H9 (cell line): ENCODE results near the gene RBM5. TPM values are rescaled to one million over a fixed set of nuclear protein-coding genes. Genes with fewer than 3 reads are reported as not detected.

Source experiments
- DNase-seq: peaks from one replicate; pipeline ENCODE4 v3.0.0-alpha.2; 2017
- H2AFZ ChIP-seq: one replicate; pipeline ENCODE4 v1.6.1; 2013; ENCODE audit warnings: mild to moderate bottlenecking, low read length, control low read depth, moderate library complexity
- H2AK5ac ChIP-seq: 2 replicates; pipeline ENCODE4 v1.6.1; 2013; ENCODE audit warnings: low read length, control low read depth, mixed read lengths; ENCODE audit not compliant: insufficient read length
- H2BK120ac ChIP-seq: one replicate; pipeline ENCODE4 v1.6.1; 2013; ENCODE audit warnings: low read depth, mild to moderate bottlenecking, low read length, control low read depth, inconsistent platforms; ENCODE audit not compliant: poor library complexity, severe bottlenecking
- H2BK12ac ChIP-seq: 2 replicates; pipeline ENCODE4 v1.6.1; 2013; ENCODE audit warnings: low read length, control low read depth, mixed read lengths, low read depth; ENCODE audit not compliant: insufficient read length
- H2BK15ac ChIP-seq: 2 replicates; pipeline ENCODE4 v1.6.1; 2013; ENCODE audit warnings: low read depth, low read length, control low read depth
- H2BK20ac ChIP-seq: one replicate; pipeline ENCODE4 v1.6.1; 2013; ENCODE audit warnings: low read depth, mild to moderate bottlenecking, low read length, control low read depth, inconsistent platforms; ENCODE audit not compliant: poor library complexity, severe bottlenecking
- H2BK5ac ChIP-seq: 2 replicates; pipeline ENCODE4 v1.6.1; 2013; ENCODE audit warnings: low read length, control low read depth, mixed read lengths; ENCODE audit not compliant: insufficient read length
- H3K14ac ChIP-seq: 2 replicates; pipeline ENCODE4 v1.6.1; 2013; ENCODE audit warnings: low read length, control low read depth; ENCODE audit not compliant: insufficient read depth
- H3K18ac ChIP-seq: 2 replicates; pipeline ENCODE4 v1.6.1; 2013; ENCODE audit warnings: low read depth, mild to moderate bottlenecking, mixed read lengths, low read length, control low read depth; ENCODE audit not compliant: insufficient read length
- H3K23ac ChIP-seq: 2 replicates; pipeline ENCODE4 v1.6.1; 2013; ENCODE audit warnings: low read length, control low read depth, mixed read lengths, low read depth; ENCODE audit not compliant: insufficient read length
- H3K23me2 ChIP-seq: 2 replicates; pipeline ENCODE4 v1.6.1; 2013; ENCODE audit warnings: low read depth, mild to moderate bottlenecking, mixed read lengths, low read length, control low read depth; ENCODE audit not compliant: insufficient read length, poor library complexity, severe bottlenecking
- H3K27ac ChIP-seq: 2 replicates; pipeline ENCODE4 v1.5.1; 2013; ENCODE audit warnings: low read length, control low read depth, mixed read lengths, low read depth; ENCODE audit not compliant: insufficient read length
- H3K27me3 ChIP-seq: 2 replicates; pipeline ENCODE4 v1.6.1; 2013; ENCODE audit warnings: low read length, control low read depth, inconsistent platforms; ENCODE audit not compliant: insufficient read depth
- H3K4ac ChIP-seq: 2 replicates; pipeline ENCODE4 v1.6.1; 2013; ENCODE audit warnings: low read depth, mild to moderate bottlenecking, control low read depth, inconsistent platforms, low read length, moderate library complexity
- H3K4me1 ChIP-seq: 2 replicates; pipeline ENCODE4 v1.6.1; 2013; ENCODE audit warnings: low read length, control low read depth, inconsistent platforms; ENCODE audit not compliant: insufficient read depth
- H3K4me2 ChIP-seq: 2 replicates; pipeline ENCODE4 v1.6.1; 2013; ENCODE audit warnings: low read length, control low read depth, mixed read lengths; ENCODE audit not compliant: insufficient read length, insufficient read depth
- H3K56ac ChIP-seq: 2 replicates; pipeline ENCODE4 v1.6.1; 2013; ENCODE audit warnings: low read depth, mild to moderate bottlenecking, mixed read lengths, low read length, control low read depth; ENCODE audit not compliant: insufficient read length
- H3K79me1 ChIP-seq: 2 replicates; pipeline ENCODE4 v1.6.1; 2013; ENCODE audit warnings: low read depth, mild to moderate bottlenecking, moderate library complexity, low read length, control low read depth, inconsistent platforms; ENCODE audit not compliant: insufficient read depth, poor library complexity, severe bottlenecking
- H3K79me2 ChIP-seq: 2 replicates; pipeline ENCODE4 v1.6.1; 2013; ENCODE audit warnings: low read length, control low read depth, inconsistent platforms; ENCODE audit not compliant: insufficient read depth
- H3K9ac ChIP-seq: 2 replicates; pipeline ENCODE4 v1.6.1; 2013; ENCODE audit warnings: low read length, control low read depth, mixed read lengths; ENCODE audit not compliant: insufficient read length; ENCODE audit errors: extremely low read depth
- H3K9me3 ChIP-seq: one replicate; pipeline ENCODE4 v1.6.1; 2013; ENCODE audit warnings: low read depth, low read length, inconsistent platforms; ENCODE audit not compliant: control insufficient read depth
- H3T11ph ChIP-seq: one replicate; pipeline ENCODE4 v1.6.1; 2013; ENCODE audit warnings: mild to moderate bottlenecking, low read length, control low read depth, inconsistent platforms
- H4K20me1 ChIP-seq: one replicate; pipeline ENCODE4 v1.6.1; 2013; ENCODE audit not compliant: control insufficient read depth, insufficient read length, insufficient read depth
- H4K5ac ChIP-seq: 2 replicates; pipeline ENCODE4 v1.6.1; 2013; ENCODE audit warnings: low read depth, mild to moderate bottlenecking, mixed read lengths, low read length, control low read depth; ENCODE audit not compliant: insufficient read length
- H4K8ac ChIP-seq: replicated peaks from 2 replicates; pipeline ENCODE4 v1.6.1; 2013; ENCODE audit warnings: low read length, control low read depth, mixed read lengths, low read depth; ENCODE audit not compliant: insufficient read length
- H4K91ac ChIP-seq: 2 replicates; pipeline ENCODE4 v1.6.1; 2013; ENCODE audit warnings: low read depth, mild to moderate bottlenecking, moderate library complexity, mixed read lengths, low read length, control low read depth; ENCODE audit not compliant: insufficient read length
- H3K27ac Mint-ChIP-seq, 3 experiments: 2 replicates in 2 of 3; 3 replicates in 1 of 3; pipeline ENCODE4 v1.8.0; 2020 to 2021; ENCODE audit warnings: mixed read lengths in 3 of 3, mild to moderate bottlenecking in 1 of 3, moderate library complexity in 1 of 3
- H3K27me3 Mint-ChIP-seq: 2 replicates; pipeline ENCODE4 v1.8.0; 2021; ENCODE audit warnings: low read depth, mild to moderate bottlenecking, moderate library complexity, mixed read lengths
- H3K36me3 Mint-ChIP-seq, 3 experiments: 2 replicates in 2 of 3; 3 replicates in 1 of 3; pipeline ENCODE4 v1.8.0; 2020 to 2021; ENCODE audit warnings: low read depth in 3 of 3, mixed read lengths in 3 of 3; ENCODE audit not compliant: insufficient read depth in 1 of 3
- H3K4me1 Mint-ChIP-seq, 2 experiments: 2 replicates each; pipeline ENCODE4 v1.8.0; 2020; ENCODE audit warnings: mixed read lengths in 2 of 2
- H3K4me3 Mint-ChIP-seq, 2 experiments: 2 replicates in 1 of 2; 3 replicates in 1 of 2; pipeline ENCODE4 v1.8.0; 2020 to 2021; ENCODE audit warnings: mild to moderate bottlenecking in 2 of 2, mixed read lengths in 2 of 2, moderate library complexity in 1 of 2
- H3K9me3 Mint-ChIP-seq, 2 experiments: 2 replicates in 1 of 2; 3 replicates in 1 of 2; pipeline ENCODE4 v1.8.0; 2020; ENCODE audit warnings: mild to moderate bottlenecking in 2 of 2, mixed read lengths in 2 of 2, moderate library complexity in 1 of 2
- CTCF ChIP-seq: fragments of 200-600 bp; sonication (generic); conservative IDR thresholded peaks from 3 replicates; pipeline ENCODE4 v1.8.0; 2021; ENCODE audit warnings: antibody characterized with exemption, mild to moderate bottlenecking
- total RNA-seq: library from RNA; stranded (reverse); gene quantifications from 2 replicates; pipeline ENCODE4 v1.2.1, GENCODE V29; 2021

Gene RBM5
- total RNA-seq, 1 experiment from 2014 or later: 123 TPM

GRCh38 chr3:50050361-50050760, 38.4 kb upstream of the RBM5 start:
- no peak overlapping the region for H2BK120ac ChIP-seq
- H2BK20ac ChIP-seq: no peak overlapping the region
- H2BK5ac ChIP-seq: no peak overlapping the region
- H3K4me1 ChIP-seq: no peaks in the 10 kb centered on the region
- H3K4me3 Mint-ChIP-seq: no peak overlapping the region
- no peaks in the 10 kb centered on the region for H3K4me1 Mint-ChIP-seq
- H3K79me2 ChIP-seq: no peaks in the 10 kb centered on the region
- H3K23ac ChIP-seq: no peak overlapping the region
- TF ChIP-seq CTCF: no peak
- H3K27ac Mint-ChIP-seq: peak overlapping the region in 1 of 3 experiments; percentile 25; a peak in 1 of 7 replicates
- H3K9me3 ChIP-seq: no peaks in the 10 kb centered on the region
- no peak overlapping the region for H3T11ph ChIP-seq
- H3K9ac ChIP-seq: no peak overlapping the region
- no peak overlapping the region for H2AFZ ChIP-seq
- DNase-seq: no peak
- H2BK12ac ChIP-seq: no peak overlapping the region
- H4K20me1 ChIP-seq: no peaks in the 10 kb centered on the region
- H3K27me3 ChIP-seq: no peaks in the 10 kb centered on the region
- no peak overlapping the region for H3K27ac ChIP-seq
- no peak overlapping the region for H3K18ac ChIP-seq
- no peak overlapping the region for H2BK15ac ChIP-seq
- no peak overlapping the region for H3K56ac ChIP-seq
- H2AK5ac ChIP-seq: no peak overlapping the region
- H3K36me3 Mint-ChIP-seq: peaks cover 19 to 52% (median 45%) of the 10 kb centered on the region in 3 experiments; a peak in 6 of 7 replicates
- no peaks in the 10 kb centered on the region for H3K79me1 ChIP-seq
- H3K14ac ChIP-seq: no peak overlapping the region
- no peak overlapping the region for H3K4me2 ChIP-seq
- H3K4ac ChIP-seq: no peak overlapping the region
- H3K23me2 ChIP-seq: no peaks in the 10 kb centered on the region
- H4K8ac ChIP-seq: no peak overlapping the region
- no peaks in the 10 kb centered on the region for H3K27me3 Mint-ChIP-seq
- no peak overlapping the region for H4K91ac ChIP-seq
- no peak overlapping the region for H4K5ac ChIP-seq
- no peaks in the 10 kb centered on the region for H3K9me3 Mint-ChIP-seq
